ENCODE data around the gene TEX35.

TEX35 gene

DNA sequence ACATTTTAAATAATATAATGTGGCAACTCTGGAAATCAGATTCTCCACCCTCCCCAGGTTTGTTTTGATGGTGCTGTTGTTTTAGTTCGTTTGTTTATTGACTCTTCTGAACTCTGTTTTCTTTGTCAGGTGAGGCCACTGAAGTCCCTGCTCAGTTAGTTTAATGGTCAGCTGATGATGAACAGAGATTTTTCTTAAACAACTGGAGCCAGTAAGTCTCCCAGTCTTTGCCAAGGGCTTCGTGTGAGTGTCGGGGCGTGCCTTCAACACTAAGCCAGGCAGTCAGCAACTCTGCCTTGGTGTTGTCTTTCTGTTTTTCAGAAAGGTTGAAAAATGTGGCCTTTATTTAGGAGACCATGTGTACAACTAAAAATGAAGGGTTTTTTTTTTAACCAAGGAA, 58.9 kb downstream of the TEX35 start:
- DNase-seq (ENCODE audit: low spot score): no peak
- in situ Hi-C loops (cut with MboI; ENCODE audit: low sequenced_read_pairs, unreplicated experiment): no loop called here
- TF ChIP-seq, protein P1, sequence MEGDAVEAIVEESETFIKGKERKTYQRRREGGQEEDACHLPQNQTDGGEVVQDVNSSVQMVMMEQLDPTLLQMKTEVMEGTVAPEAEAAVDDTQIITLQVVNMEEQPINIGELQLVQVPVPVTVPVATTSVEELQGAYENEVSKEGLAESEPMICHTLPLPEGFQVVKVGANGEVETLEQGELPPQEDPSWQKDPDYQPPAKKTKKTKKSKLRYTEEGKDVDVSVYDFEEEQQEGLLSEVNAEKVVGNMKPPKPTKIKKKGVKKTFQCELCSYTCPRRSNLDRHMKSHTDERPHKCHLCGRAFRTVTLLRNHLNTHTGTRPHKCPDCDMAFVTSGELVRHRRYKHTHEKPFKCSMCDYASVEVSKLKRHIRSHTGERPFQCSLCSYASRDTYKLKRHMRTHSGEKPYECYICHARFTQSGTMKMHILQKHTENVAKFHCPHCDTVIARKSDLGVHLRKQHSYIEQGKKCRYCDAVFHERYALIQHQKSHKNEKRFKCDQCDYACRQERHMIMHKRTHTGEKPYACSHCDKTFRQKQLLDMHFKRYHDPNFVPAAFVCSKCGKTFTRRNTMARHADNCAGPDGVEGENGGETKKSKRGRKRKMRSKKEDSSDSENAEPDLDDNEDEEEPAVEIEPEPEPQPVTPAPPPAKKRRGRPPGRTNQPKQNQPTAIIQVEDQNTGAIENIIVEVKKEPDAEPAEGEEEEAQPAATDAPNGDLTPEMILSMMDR (IDR thresholded peaks at IDR 0.05; ENCODE audit: borderline replicate concordance, control extremely low read depth, extremely low read depth, insufficient read depth, missing control alignments): no peak

All from GM13976 (cell line).